ENCODE measurements around the gene RAD51B.
"Not testable (repeated sequence)": the region's sequence is repeated elsewhere in the genome, so short reads cannot be mapped to it uniquely, and the experiment has no call there.

RAD51B gene

GRCh38 chr14:68255693-68256178 lies 436.2 kb downstream of the RAD51B start:
- no peak for DNase-seq
- intact Hi-C loops (cut with DNase I) = no loop called here

GRCh38 chr14:68257969-68258368 lies 438.4 kb downstream of the RAD51B start:
- no peak for DNase-seq
- intact Hi-C loops (cut with DNase I) = no loop called here

GRCh38 chr14:68258995-68259394 lies 439.4 kb downstream of the RAD51B start:
- intact Hi-C loops (cut with DNase I); DNase-seq: not testable (repeated sequence)

GRCh38 chr14:68260121-68260520 lies 440.5 kb downstream of the RAD51B start:
- intact Hi-C loops (cut with DNase I) = no loop called here
- DNase-seq = no peak

GRCh38 chr14:68261092-68261842 lies 441.7 kb downstream of the RAD51B start:
- DNase-seq = no peak
- intact Hi-C loops (cut with DNase I) = no loop called here

DNA sequence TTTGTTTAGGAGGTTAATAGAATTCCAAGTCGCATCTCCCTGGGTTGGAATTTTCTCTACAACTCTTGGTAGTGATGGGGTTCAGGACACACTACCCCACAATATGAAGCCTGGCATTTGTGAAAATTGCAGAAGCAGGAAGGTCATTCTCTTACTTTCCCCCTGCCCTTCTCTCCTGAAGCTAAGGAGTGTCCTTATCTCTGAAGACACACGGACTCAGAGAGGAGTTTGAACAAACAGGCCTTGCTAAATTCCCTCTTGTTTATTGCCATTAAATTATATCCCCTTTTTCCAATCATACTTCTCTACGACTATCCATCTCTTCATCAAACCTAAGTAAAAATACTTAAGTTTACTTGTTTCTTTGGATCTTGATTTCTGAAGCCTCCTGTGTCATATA lies 443.0 kb downstream of the RAD51B start:
- DNase-seq = no peak
- intact Hi-C loops (cut with DNase I) = no loop called here

GRCh38 chr14:68263563-68264259 lies 444.1 kb downstream of the RAD51B start:
- intact Hi-C loops (cut with DNase I) = no loop called here

DNA sequence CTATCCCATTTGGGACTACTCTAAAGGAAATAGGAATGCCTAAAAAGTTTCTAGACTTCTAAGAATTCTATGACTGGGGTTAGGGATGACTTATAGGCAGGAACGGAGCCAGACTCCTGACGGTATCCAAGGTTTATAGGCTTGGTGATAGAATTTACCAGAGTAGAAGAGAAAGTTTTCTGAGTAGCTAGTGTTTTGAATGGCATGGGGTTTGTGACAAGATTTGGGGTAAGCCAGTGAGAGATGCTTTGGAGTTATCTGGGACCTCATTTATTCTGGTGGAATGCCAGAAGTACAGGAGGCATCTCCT lies 444.6 kb downstream of the RAD51B start:
- intact Hi-C loops (cut with DNase I) = no loop called here
- no peak for DNase-seq

More at GRCh38 chr14:68263563-68264259, 444.1 kb downstream of the RAD51B start:
- no peak for DNase-seq

DNA sequence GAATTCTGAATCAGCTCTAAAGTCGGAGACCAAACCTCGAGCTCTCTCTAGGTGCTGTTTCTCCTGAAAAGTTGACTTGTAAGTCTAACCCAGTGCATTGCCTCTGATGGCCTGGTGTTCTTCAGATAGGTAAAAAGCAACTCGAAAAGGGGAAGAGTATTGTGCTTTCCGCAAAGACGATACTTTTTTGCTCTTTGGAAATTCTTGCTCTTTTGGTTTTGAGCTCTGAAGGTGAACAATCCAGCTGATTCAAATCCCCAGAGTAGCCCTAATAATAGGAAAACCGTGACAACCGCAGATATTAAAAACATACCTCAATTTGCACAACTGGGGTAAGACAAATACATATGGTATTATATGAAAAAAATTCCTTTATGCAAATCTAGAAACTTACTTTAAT lies 447.4 kb downstream of the RAD51B start:
- intact Hi-C loops (cut with DNase I) = no loop called here
- DNase-seq = no peak

- DNase-seq = peak in 8 of 42 donors; percentile 14 to 52 (median 35)
Observed at GRCh38 chr14:68268197-68268596, 448.6 kb downstream of the RAD51B start.

DNA sequence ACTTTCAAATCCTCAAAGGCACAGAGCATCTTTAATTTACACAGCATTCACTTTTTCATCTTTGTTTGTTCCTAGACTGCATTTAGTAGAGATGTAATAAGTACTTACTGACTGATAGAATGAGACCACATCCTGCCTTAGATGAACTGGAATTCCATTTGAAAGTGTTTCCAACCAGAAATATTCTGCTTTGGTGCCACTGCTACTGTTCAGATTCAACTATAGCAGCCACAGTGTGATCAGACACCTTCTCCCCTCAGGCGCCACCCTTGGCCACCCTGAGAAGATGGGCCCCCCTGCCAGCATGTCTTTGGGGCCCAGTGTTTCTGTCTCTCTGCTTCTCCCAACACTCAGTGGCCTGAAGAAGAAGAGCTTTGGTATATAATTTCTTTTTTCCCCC lies 449.1 kb downstream of the RAD51B start:
- intact Hi-C loops (cut with DNase I) = no loop called here
- DNase-seq = no peak

More at GRCh38 chr14:68268197-68268596, 448.6 kb downstream of the RAD51B start:
- intact Hi-C loops (cut with DNase I) = no loop called here

GRCh38 chr14:68269136-68269927 lies 449.8 kb downstream of the RAD51B start:
- no peak for DNase-seq
- intact Hi-C loops (cut with DNase I) = no loop called here

- DNase-seq = no peak
- intact Hi-C loops (cut with DNase I) = no loop called here
Observed at GRCh38 chr14:68270342-68270741, 450.8 kb downstream of the RAD51B start.

DNA sequence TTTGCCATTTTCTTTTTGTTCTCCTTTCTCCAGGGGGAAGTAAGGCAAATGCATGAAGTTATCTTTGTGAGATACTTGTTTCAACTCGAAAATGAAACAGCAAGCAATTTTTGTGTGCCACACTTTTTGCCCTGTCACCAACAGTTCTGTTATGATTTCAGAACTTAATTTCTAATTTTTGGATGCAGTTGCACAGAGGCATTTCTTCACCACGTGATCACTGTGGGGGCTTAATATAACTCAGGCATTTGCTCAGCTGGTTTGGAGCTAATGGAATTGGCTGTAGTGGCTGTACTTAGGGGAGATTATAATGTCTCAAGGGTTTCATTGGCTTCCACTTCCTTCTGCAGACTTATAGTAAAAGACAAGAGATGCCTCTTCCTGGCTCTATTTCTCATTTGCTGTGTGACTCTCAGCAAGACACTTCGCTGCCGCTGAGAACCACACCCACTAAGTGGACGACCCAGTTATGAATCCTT lies 452.4 kb downstream of the RAD51B start:
- no peak for DNase-seq
- intact Hi-C loops (cut with DNase I) = no loop called here

- DNase-seq = no peak
- intact Hi-C loops (cut with DNase I) = no loop called here
Observed at GRCh38 chr14:68273413-68273812, 453.8 kb downstream of the RAD51B start.

DNA sequence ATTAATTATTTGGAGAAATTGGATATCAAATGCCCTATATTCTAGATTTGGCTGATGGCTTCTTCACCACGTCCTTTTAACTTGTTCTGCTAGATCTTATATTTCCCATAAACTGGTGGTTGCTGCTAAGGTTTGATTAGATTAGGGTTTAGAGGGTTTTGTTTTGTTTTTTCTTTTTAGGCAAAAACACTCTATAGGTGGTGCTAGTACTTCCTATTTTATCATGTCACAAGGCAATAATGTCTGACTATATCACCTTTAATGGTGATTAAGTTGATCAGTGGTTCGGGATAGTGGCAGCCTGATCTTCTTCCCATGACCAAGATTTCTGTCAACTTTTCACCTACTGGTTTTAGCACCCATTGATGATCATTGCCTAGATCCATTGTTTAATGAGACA lies 455.1 kb downstream of the RAD51B start:
- DNase-seq = no peak
- intact Hi-C loops (cut with DNase I) = no loop called here

- DNase-seq = peak in 12 of 42 donors; percentile 9 to 65 (median 25)
- intact Hi-C loops (cut with DNase I) = no loop called here
Observed at GRCh38 chr14:68278576-68279436, 459.2 kb downstream of the RAD51B start.

GRCh38 chr14:68279437-68279720 lies 459.8 kb downstream of the RAD51B start:
- intact Hi-C loops (cut with DNase I) = no loop called here
- DNase-seq = no peak

DNA sequence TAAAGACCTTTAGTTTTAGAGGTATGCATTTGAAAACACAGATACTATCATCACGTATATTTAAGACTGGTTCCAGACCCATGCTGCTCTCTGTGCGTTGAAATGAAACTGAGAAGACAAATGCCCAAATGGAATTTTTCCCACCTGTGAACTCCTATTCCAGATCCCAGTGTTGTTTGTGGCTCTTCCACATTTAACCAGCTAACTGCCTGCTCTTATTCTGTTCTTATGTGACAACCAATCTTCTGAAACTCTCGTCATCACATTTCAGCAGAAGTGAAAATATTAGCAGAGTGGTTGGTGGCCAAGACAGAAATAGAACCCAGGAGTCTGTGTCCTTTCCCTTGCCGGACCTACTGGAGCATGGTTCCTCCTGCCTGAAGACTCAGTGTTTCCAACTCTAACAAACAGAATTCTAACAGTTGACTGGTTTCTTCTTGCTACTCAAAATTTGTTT lies 460.2 kb downstream of the RAD51B start:
- intact Hi-C loops (cut with DNase I) = no loop called here
- no peak for DNase-seq
